Gastrocnemius medialis (tissue), 4 donors: Measurements from ENCODE around the gene MYH9.

Experiments used
- POLR2A ChIP-seq, 2 donors: fragments of 450-650 bp; IDR thresholded peaks; one replicate each; pipeline ENCODE4 v1.6.1; 2017; ENCODE audit warnings: antibody characterized with exemption in 2 of 2, mild to moderate bottlenecking in 2 of 2, moderate library complexity in 2 of 2
- TF ChIP-seq, protein P1 (sequence below), 5 experiments: fragments of 450-650 bp in 3 of 5; fragments of 200-600 bp in 2 of 5; sonication (generic) in 2 of 5; IDR thresholded peaks in 4 of 5; conservative IDR thresholded peaks in 1 of 5; 1 replicate in 4 of 5; 2 replicates in 1 of 5; pipeline ENCODE4 v1.5.1; 2016 to 2019; ENCODE audit warnings: antibody characterized with exemption in 5 of 5, mild to moderate bottlenecking in 3 of 5, moderate library complexity in 3 of 5

DNA sequence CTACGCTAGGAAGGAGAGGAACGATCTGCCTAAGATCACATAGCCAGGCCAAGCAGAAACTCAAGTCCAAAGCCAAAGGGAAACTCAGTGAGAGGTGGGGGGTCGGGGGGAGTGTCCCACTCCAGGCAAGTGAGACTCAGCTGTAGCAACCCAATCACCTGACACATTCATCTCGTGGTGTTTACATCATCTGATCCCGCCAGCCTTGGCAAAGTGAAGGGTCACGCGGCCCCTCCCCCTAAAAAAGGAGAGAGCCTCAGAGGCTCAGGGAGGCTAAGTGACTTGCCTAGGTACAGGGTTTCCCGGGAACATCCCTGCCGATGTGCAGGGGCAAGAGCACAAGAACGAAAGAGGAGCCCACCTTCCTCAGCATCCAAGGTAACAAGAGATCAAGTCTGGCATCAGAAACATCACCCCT is 21.5 kb downstream of the MYH9 start:
- TF ChIP-seq POLR2A (IDR thresholded peaks at IDR 0.05), result no peak
- TF ChIP-seq, protein P1, sequence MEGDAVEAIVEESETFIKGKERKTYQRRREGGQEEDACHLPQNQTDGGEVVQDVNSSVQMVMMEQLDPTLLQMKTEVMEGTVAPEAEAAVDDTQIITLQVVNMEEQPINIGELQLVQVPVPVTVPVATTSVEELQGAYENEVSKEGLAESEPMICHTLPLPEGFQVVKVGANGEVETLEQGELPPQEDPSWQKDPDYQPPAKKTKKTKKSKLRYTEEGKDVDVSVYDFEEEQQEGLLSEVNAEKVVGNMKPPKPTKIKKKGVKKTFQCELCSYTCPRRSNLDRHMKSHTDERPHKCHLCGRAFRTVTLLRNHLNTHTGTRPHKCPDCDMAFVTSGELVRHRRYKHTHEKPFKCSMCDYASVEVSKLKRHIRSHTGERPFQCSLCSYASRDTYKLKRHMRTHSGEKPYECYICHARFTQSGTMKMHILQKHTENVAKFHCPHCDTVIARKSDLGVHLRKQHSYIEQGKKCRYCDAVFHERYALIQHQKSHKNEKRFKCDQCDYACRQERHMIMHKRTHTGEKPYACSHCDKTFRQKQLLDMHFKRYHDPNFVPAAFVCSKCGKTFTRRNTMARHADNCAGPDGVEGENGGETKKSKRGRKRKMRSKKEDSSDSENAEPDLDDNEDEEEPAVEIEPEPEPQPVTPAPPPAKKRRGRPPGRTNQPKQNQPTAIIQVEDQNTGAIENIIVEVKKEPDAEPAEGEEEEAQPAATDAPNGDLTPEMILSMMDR (IDR thresholded peaks at IDR 0.05 in 4 of 5, conservative IDR thresholded peaks at IDR 0.05 in 1 of 5), result no peak
